ENCODE results near the gene SEC61B.

Gene SEC61B

GRCh38 chr9:99221621-99222415 is at the start of gene SEC61B, which contains the start of gene ALG2:
SEC61B (plus strand) TSS chr9:99222282; CDS start chr9:99222364, 82 bp downstream.
ALG2 (minus strand) TSS chr9:99221942; CDS start chr9:99221894, 48 bp downstream.
- DNase-seq, result peak; percentile 89

- DNase-seq, result peak; percentile 80
Measured at GRCh38 chr9:99173570-99174504, 48.2 kb upstream of the SEC61B start.

DNA sequence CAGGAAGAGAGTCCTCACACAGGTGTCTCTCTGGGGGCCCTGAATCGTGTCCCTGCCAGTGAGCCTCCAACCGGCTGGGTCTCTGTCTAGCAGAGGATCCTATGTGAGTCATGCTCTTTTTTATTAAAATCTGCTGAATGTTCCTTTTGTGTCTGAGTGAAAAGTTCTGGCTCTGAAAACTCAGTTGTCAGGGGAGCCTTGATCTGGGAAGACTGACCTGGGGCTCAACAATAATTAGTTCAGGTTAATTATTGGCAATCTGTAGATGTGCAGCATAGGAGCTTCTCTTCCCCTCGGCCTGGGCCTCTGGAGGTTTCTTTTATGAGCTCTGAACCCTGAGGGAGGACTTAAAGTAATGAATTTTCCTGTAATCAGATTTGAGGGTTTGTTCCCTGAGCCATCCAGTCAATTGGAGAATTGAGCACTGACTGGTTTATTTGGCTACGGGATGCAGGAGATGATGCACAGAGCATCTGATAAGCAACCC is 45.5 kb upstream of the SEC61B start:
- DNase-seq, result no peak

- no peak for DNase-seq
Measured at GRCh38 chr9:99177576-99178366, 44.3 kb upstream of the SEC61B start.

DNA sequence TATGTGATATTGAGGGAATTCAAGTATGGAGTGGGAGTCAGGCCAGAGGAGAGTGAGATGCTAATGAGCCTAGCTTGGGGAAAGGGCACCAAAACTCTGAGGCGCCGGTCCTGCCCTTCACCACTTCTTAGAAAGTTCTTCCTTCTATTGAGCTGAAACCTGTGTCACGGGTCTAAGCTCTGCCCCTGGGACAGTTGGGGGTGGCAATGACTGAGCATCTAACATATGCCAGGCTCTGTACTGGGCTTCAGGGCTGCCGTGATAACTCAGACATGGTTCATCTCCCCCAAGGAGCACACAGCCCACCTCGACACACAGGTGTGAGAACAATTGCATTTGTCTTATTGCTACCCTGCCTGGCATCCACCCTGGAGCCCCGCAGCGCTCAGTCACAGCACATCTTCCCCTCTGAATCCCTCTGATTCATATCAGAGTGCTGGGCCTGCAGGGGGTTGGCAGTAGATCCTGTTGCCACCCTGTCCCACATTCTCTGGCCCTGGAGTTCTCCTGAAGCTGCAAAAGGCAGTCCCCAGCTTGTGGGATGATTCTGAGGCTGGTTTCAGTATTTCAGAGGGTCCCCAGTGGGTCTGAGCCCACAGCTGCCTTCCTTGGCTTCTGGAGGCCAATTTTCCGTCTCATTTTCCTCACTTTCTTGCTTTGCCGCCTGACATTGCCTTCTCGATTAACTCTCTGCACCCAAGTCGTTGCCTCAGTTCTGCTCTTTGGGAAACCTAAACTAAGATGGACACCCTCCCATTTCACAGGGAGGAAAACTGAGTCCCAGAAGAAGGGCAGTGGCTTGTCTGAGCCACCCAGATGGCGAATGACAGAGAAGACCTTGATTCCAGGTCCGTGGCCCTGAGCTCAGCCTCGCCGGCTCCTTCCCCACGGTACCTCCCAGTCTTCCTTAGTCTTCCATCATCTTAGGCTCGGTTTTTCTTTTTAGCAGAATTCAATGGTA is 42.9 kb upstream of the SEC61B start:
- no peak for DNase-seq

DNA sequence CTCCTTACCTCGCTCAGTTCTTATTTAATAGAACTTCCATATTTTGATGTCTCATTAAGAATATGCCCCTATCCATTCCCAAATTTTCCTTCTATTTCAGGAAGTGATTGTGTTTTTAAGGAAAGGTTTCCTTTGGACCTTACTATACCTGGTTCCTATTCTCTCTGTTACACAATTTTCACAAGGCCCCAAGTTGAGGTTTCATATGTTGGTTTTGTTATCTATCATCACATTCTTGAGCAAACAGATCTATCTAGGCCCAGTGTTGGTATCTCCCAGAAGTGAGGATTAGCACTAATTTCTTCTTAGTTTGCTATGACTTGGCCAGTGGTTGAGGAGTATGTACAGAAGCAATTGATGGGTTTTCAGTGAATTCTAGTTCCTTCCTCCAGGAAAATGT is 41.9 kb upstream of the SEC61B start:
- no peak for DNase-seq

- no peak for DNase-seq
Measured at GRCh38 chr9:99180662-99181061, 41.4 kb upstream of the SEC61B start.

DNA sequence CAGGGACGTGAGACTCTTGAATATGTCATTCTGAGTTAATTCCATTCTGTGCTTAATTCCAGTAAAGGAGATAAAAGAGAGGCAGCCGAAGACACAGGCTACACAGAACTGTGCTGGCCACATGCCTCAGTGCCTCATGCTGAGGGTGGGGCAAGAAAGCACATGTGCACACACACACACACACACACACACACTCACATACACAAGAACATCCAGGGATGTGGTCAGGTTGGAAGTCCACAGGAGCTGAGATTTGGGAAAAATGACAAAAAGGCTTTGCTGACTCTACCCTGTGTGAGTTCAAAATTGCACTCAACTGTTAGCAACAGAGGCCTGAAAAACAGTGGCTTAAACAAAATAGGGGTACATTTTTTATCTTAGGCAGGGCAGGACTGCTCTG is 40.9 kb upstream of the SEC61B start:
- no peak for DNase-seq

DNA sequence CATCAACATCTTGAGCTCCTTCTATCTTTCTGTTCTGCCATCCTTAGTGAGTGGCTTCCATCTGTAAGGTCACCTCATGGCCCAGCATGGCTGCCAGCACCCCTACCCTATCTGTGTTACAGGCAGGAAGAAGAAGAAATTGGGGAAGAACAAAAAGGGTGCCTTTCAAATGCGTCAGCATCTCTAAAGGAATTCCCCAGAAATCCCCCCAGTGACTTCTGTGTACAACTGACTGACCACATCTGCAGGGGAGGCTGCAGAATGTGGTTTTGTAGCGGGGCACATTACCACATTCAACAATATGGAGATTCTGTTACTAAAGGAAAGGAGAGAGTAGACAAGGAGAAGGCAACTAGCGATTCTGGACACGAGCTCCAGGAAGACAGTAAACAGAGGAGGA is 40.5 kb upstream of the SEC61B start:
- no peak for DNase-seq

DNA sequence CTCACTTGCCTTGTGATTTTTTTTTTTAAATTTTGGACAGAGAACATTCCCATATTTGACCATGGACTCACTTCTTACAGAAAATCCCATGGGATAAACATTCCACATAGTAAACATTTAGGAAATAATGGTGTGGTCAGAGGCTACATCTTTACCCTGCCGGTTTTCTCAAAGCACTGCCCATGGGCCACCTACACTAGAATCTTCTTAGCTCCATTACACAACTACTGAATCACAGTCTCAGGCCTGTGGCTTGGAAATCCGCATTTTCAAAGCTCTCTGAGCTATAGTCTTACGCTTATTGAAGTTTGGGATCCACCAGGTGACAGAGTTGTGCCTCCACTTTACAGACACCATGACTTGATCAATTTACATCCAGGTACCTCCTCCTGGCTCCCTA is 39.7 kb upstream of the SEC61B start:
- DNase-seq, result no peak

GRCh38 chr9:99183616-99184015 is 38.5 kb upstream of the SEC61B start:
- DNase-seq, result no peak

DNA sequence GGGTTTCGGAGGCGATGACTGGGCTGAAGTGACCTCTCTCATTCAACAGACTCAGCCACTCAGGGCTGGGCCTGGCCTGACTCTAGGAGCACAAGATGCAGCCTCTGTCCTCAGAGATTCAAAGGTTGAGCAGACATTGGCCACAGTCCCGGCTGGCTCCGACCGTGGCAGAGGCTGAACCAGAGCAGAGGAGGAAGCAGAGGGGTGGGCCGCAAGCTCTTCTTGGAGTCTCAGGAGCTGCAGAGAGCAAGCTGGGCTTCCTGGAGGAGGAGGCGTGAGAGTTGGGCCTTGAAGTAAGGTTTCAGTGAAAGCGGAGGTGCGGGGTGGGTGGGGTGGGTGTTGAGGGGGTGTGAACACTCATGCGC is 38.0 kb upstream of the SEC61B start:
- no peak for DNase-seq

DNA sequence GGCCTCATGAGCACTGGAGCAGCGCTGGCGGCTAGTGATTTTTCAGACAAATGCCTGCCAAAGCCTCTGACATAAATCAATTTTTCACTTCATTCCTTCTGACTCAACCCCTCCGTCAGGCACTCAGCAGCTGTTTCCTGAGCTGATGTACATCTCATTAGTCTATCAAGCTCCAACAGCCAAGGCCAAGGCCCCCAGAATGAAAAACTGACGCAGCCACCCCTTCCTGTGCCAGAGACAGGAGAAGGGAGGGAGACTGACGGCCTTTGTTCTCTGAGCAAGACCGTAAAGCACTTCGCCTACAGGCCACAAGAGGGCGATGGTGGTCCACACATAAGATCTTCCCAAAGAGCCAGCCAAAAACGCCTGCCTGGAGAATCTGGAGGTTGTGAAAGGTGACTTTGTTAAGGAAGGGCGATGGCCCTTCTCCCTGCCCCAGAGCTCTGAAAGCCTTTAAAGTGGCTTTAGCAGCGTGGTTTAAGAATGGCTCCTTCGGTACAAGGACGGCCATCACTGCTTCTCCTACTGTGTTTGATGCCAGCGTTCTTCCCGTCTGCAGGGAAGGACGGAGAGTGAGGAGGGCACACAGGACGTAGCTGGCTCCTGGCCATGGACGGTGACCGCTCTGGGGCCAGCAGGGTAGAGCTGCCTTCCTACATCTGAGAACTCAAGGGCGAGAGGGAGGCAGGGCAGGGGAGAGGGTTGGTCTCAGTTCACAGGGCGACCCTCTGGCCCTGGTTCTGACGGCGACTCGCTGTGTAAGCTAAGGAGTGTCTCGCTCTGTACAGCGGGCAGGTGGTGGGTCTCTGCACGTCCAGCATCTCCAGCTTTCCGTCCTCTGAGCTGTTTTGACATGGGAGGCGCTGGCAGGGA is 37.4 kb upstream of the SEC61B start:
- DNase-seq, result peak; percentile 78

DNA sequence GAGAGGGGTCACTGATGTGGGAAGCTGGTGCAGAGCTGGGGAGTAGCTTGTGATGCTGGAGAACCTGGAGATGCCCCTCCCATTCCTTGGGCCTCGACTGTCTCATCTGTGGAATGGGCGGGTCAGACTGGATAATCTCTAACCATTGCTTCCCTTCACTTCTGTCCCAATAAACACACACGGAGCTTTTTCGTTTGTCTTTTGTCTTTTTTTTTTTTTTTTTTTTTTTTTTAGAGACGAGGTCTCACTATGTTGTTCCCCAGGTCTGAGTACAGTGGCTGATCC is 36.8 kb upstream of the SEC61B start:
- DNase-seq, result no peak

- DNase-seq, result no peak
Measured at GRCh38 chr9:99185934-99186333, 36.1 kb upstream of the SEC61B start.

GRCh38 chr9:99187311-99187710 is 34.8 kb upstream of the SEC61B start:
- DNase-seq, result no peak

- DNase-seq, result no peak
Measured at GRCh38 chr9:99189186-99189585, 32.9 kb upstream of the SEC61B start.

DNA sequence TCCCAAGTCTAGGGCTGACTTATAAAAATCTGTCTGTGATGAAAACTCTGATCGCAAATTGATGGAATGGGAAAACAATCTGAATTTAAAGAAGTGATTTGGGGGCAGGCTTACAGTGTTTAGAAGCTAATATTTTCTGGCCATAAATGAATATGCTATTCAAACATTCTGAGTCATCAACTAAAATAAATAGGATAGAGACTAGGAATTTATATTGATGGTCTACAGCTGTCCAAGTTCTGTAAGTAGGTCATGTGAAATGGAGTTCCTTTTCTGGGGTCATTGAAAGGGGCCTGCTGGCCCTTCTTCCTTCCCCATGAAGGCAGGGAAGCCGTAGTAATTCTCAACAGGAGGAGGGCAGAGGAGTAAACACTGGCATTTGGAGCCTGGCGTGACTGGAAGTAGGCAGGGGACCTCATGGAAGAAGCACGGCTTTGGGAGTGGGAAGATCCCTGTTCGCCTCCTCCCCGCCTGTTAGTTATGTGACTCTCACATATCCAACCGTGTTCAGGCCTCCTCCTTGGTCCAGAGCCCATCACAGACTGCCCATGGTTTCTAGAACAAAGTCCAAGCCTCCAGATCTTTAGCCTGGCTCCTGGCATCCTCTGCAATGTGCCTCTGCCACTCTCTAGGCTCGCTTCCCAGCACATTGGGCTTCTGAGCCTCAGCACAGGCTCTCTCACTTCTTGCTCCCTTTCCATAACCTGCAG is 32.0 kb upstream of the SEC61B start:
- no peak for DNase-seq

DNA sequence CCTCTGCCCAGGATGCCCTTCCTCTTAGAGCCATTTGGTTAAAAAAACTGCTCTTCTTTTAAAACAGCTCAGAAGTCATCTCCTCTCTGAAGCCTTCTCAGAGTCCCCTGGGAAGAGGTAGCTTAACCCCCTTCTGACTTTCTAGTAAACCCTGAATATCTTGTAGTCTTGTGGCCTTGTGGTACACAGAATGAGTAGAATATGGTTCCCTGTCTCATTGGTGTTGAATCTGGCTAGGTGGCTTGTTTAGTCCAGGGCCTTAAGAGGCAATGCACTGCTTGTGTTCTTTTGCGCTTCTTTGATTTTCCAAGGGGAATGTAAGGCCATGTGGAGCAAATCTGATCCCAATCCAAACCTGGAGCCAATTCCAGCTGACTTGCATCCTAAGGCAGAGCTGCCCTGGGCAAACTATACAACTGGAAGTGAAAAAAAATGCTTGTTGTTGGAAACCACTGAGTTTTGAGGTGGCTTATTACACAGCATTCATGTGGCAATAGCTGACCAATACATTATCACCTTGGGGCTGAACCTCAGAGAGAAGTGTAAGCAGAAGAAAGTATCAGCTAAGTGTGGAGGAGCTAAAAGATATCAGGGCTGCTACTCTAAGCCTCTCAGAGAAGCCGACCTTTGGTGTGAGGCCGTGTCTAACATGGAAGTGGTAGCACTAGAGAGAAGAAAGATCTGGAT is 31.3 kb upstream of the SEC61B start:
- no peak for DNase-seq
